Neural progenitor cell (in vitro differentiated cells): ENCODE data around the gene CCDC181. TPM values are rescaled to one million over a fixed set of nuclear protein-coding genes. Genes with fewer than 3 reads are reported as not detected.

Experiments used
- DNase-seq: peaks from one replicate; pipeline ENCODE4 v3.0.0-alpha.2; 2016; ENCODE audit warnings: low spot score
- H2AFZ ChIP-seq: fragments of 200-600 bp; sonication (generic); replicated peaks from 2 replicates; pipeline ENCODE4 v1.6.1; 2016; ENCODE audit warnings: antibody characterized with exemption
- H3F3A ChIP-seq: fragments of 200-600 bp; sonication (generic); 2 replicates; pipeline ENCODE4 v1.6.1; 2016; ENCODE audit warnings: antibody characterized with exemption, low read depth
- H3K27ac ChIP-seq: fragments of 200-600 bp; sonication (generic); 2 replicates; pipeline ENCODE4 v1.5.1; 2016; ENCODE audit warnings: mild to moderate bottlenecking
- H3K27me3 ChIP-seq: fragments of 200-600 bp; sonication (generic); 2 replicates; pipeline ENCODE4 v1.6.1; 2016; ENCODE audit warnings: mild to moderate bottlenecking, moderate library complexity
- H3K36me3 ChIP-seq: fragments of 200-600 bp; sonication (generic); 2 replicates; pipeline ENCODE4 v1.5.1; 2016
- H3K4me1 ChIP-seq: fragments of 200-600 bp; sonication (generic); 2 replicates; pipeline ENCODE4 v1.6.1; 2016; ENCODE audit warnings: mixed run types
- H3K4me2 ChIP-seq: fragments of 200-600 bp; sonication (generic); 2 replicates; pipeline ENCODE4 v1.6.1; 2016
- H3K4me3 ChIP-seq: fragments of 200-600 bp; sonication (generic); 2 replicates; pipeline ENCODE4 v1.5.1; 2016
- H3K79me2 ChIP-seq: fragments of 200-600 bp; sonication (generic); 2 replicates; pipeline ENCODE4 v1.6.1; 2016; ENCODE audit warnings: low read depth
- H3K9ac ChIP-seq: fragments of 200-600 bp; sonication (generic); 2 replicates; pipeline ENCODE4 v1.6.1; 2016
- H3K9me3 ChIP-seq: fragments of 200-600 bp; sonication (generic); 2 replicates; pipeline ENCODE4 v1.5.1; 2016; ENCODE audit warnings: low read depth
- H4K20me1 ChIP-seq: fragments of 200-600 bp; sonication (generic); 2 replicates; pipeline ENCODE4 v1.6.1; 2016; ENCODE audit warnings: low read depth
- H3K27ac Mint-ChIP-seq: 3 replicates; pipeline ENCODE4 v1.8.0; 2021; ENCODE audit warnings: mixed read lengths
- H3K27me3 Mint-ChIP-seq: 2 replicates; pipeline ENCODE4 v1.8.0; 2022; ENCODE audit warnings: low read depth, mild to moderate bottlenecking, inconsistent platforms, moderate library complexity, mixed read lengths; ENCODE audit not compliant: insufficient read depth
- H3K36me3 Mint-ChIP-seq: 3 replicates; pipeline ENCODE4 v1.8.0; 2021; ENCODE audit warnings: mixed read lengths
- H3K4me1 Mint-ChIP-seq: 3 replicates; pipeline ENCODE4 v1.8.0; 2021; ENCODE audit warnings: mixed read lengths
- H3K4me3 Mint-ChIP-seq: 3 replicates; pipeline ENCODE4 v1.8.0; 2021; ENCODE audit warnings: mild to moderate bottlenecking, moderate library complexity, mixed read lengths
- H3K9me3 Mint-ChIP-seq: 3 replicates; pipeline ENCODE4 v1.8.0; 2020; ENCODE audit warnings: mixed read lengths
- CTCF ChIP-seq: fragments of 200-600 bp; sonication (generic); IDR thresholded peaks from 2 replicates; pipeline ENCODE4 v1.5.1; 2017; ENCODE audit warnings: antibody characterized with exemption, mild to moderate bottlenecking
- EZH2 ChIP-seq: fragments of 200-600 bp; sonication (generic); IDR thresholded peaks from 2 replicates; pipeline ENCODE4 v1.6.1; 2017; ENCODE audit warnings: antibody characterized with exemption, mild to moderate bottlenecking, moderate library complexity
- EZH2phosphoT487 ChIP-seq: fragments of 200-600 bp; sonication (generic); IDR thresholded peaks from 2 replicates; pipeline ENCODE4 v1.6.1; 2017; ENCODE audit warnings: antibody characterized with exemption
- total RNA-seq: library from RNA; depleted of rRNA; stranded (reverse); fragments of >200 nt; gene quantifications from 2 replicates; pipeline ENCODE4 v1.2.3, GENCODE V29; 2015; ENCODE audit warnings: low replicate concordance

CCDC181 gene
- total RNA-seq, 1 donor from 2014 or later: 13.2 TPM

GRCh38 chr1:169383449-169383848 is 43.8 kb downstream of the CCDC181 start:
- no peak overlapping the region for H3K4me3 Mint-ChIP-seq
- no peak overlapping the region for H3K27ac Mint-ChIP-seq
- H3K4me3 ChIP-seq: no peak overlapping the region
- no peak overlapping the region for H3K4me2 ChIP-seq
- H2AFZ ChIP-seq: no peak overlapping the region
- peaks cover 10% of the 10 kb centered on the region for H3K36me3 Mint-ChIP-seq
- H3K79me2 ChIP-seq: no peaks in the 10 kb centered on the region
- no peak for TF ChIP-seq EZH2
- TF ChIP-seq EZH2phosphoT487: no peak
- TF ChIP-seq CTCF: no peak
- no peaks in the 10 kb centered on the region for H3K4me1 Mint-ChIP-seq
- no peaks in the 10 kb centered on the region for H3F3A ChIP-seq
- DNase-seq: no peak
- no peaks in the 10 kb centered on the region for H3K4me1 ChIP-seq
- H3K27me3 Mint-ChIP-seq: no peaks in the 10 kb centered on the region
- no peaks in the 10 kb centered on the region for H4K20me1 ChIP-seq
- no peak overlapping the region for H3K9ac ChIP-seq
- H3K27ac ChIP-seq: no peak overlapping the region
- no peaks in the 10 kb centered on the region for H3K9me3 ChIP-seq
- H3K36me3 ChIP-seq: peaks cover 4% of the 10 kb centered on the region
- no peaks in the 10 kb centered on the region for H3K27me3 ChIP-seq
- H3K9me3 Mint-ChIP-seq: no peaks in the 10 kb centered on the region

GRCh38 chr1:169381162-169381561 is 46.1 kb downstream of the CCDC181 start:
- Histone ChIP-seq H3K9me3 (no peaks in the 10 kb centered on the region), H3K27ac (no peak overlapping the region)
- no peak overlapping the region for H3K27ac Mint-ChIP-seq

GRCh38 chr1:169371404-169371803 is 55.9 kb downstream of the CCDC181 start:
- H2AFZ ChIP-seq: no peak overlapping the region
- H3K36me3 ChIP-seq: no peaks in the 10 kb centered on the region
- peaks cover 5% of the 10 kb centered on the region for H3K4me1 Mint-ChIP-seq
- no peak for DNase-seq
- H3K27me3 ChIP-seq: no peaks in the 10 kb centered on the region
- H3K79me2 ChIP-seq: peaks cover 26% of the 10 kb centered on the region
- peaks cover 8% of the 10 kb centered on the region for H3F3A ChIP-seq
- peaks cover 2% of the 10 kb centered on the region for H3K36me3 Mint-ChIP-seq
- no peak for TF ChIP-seq CTCF
- TF ChIP-seq EZH2: no peak
- TF ChIP-seq EZH2phosphoT487: no peak
- H3K9me3 ChIP-seq: no peaks in the 10 kb centered on the region
- H3K4me3 ChIP-seq: no peak overlapping the region
- H4K20me1 ChIP-seq: no peaks in the 10 kb centered on the region
- no peaks in the 10 kb centered on the region for H3K9me3 Mint-ChIP-seq
- H3K27me3 Mint-ChIP-seq: no peaks in the 10 kb centered on the region
- H3K4me1 ChIP-seq: peaks cover 7% of the 10 kb centered on the region
- no peak overlapping the region for H3K27ac Mint-ChIP-seq
- H3K9ac ChIP-seq: no peak overlapping the region
- no peak overlapping the region for H3K4me3 Mint-ChIP-seq
- H3K27ac ChIP-seq: no peak overlapping the region
- no peak overlapping the region for H3K4me2 ChIP-seq

More at GRCh38 chr1:169381162-169381561, 46.1 kb downstream of the CCDC181 start:
- Histone ChIP-seq H3K4me1 (no peaks in the 10 kb centered on the region), H3K4me2 (no peak overlapping the region), H4K20me1 (no peaks in the 10 kb centered on the region), H3F3A (no peaks in the 10 kb centered on the region), H3K9ac (no peak overlapping the region), H3K4me3 (no peak overlapping the region), H3K79me2 (no peaks in the 10 kb centered on the region), H2AFZ (no peak overlapping the region), H3K36me3 (no peaks in the 10 kb centered on the region), H3K27me3 (no peaks in the 10 kb centered on the region)
- DNase-seq: no peak
- H3K4me3 Mint-ChIP-seq: no peak overlapping the region
- peaks cover 10% of the 10 kb centered on the region for H3K36me3 Mint-ChIP-seq
- no peaks in the 10 kb centered on the region for H3K9me3 Mint-ChIP-seq
- no peaks in the 10 kb centered on the region for H3K27me3 Mint-ChIP-seq
- H3K4me1 Mint-ChIP-seq: no peaks in the 10 kb centered on the region
- TF ChIP-seq EZH2phosphoT487 (no peak), EZH2 (no peak), CTCF (no peak)
